IMR-90 (cell line): ENCODE data around the gene ANKRD6. TPM values are rescaled to one million over a fixed set of nuclear protein-coding genes. Genes with fewer than 3 reads are reported as not detected.

Source experiments
- ATAC-seq: fragments of 200-7000 bp; cut with Tn5 transposase; 2 replicates; pipeline ENCODE4 v1.9.1; 2020; ENCODE audit warnings: low read depth, mild to moderate bottlenecking, moderate library complexity
- BruUV-seq: library from RNA; stranded (reverse); fragments of 400-500 nt; replicated peaks from 2 replicates; lab custom pipeline; 2021; lab: Mats Ljungman, UMichigan
- CTCF ChIA-PET: fragments of 300-600 bp; formaldehyde crosslinking; extraction: SDS; loops from one replicate; lab custom pipeline; 2021; ENCODE audit warnings: antibody characterized with exemption; lab: Yijun Ruan, JAX
- POLR2A ChIA-PET: fragments of 300-600 bp; sonication (Branson Sonifier 250); formaldehyde crosslinking; loops from one replicate; lab custom pipeline; 2022; ENCODE audit warnings: antibody characterized with exemption; ENCODE audit not compliant: unreplicated experiment; lab: Charles Lee
- DNase-seq: peaks from one replicate; pipeline ENCODE4 v3.0.0; 2013
- H2AFZ ChIP-seq: replicated peaks from 2 replicates; pipeline ENCODE3; 2013; ENCODE audit warnings: low read length, mild to moderate bottlenecking; ENCODE audit not compliant: poor library complexity
- H2AK5ac ChIP-seq: 2 replicates; pipeline ENCODE4 v1.6.1; 2013; ENCODE audit warnings: low read depth, low read length, inconsistent platforms
- H2AK9ac ChIP-seq: replicated peaks from 2 replicates; pipeline ENCODE3; 2013; ENCODE audit warnings: mild to moderate bottlenecking, low read depth, low read length, moderate library complexity; ENCODE audit not compliant: poor library complexity
- H2BK120ac ChIP-seq: 2 replicates; pipeline ENCODE4 v1.6.1; 2013; ENCODE audit warnings: low read depth, low read length, inconsistent platforms
- H2BK15ac ChIP-seq: 3 replicates; pipeline ENCODE4 v1.6.1; 2013; ENCODE audit warnings: low read depth, low read length, inconsistent platforms
- H2BK20ac ChIP-seq: 2 replicates; pipeline ENCODE4 v1.6.1; 2013; ENCODE audit warnings: low read depth, mild to moderate bottlenecking, inconsistent platforms, low read length, moderate library complexity
- H2BK5ac ChIP-seq: 2 replicates; pipeline ENCODE4 v1.6.1; 2013; ENCODE audit warnings: mild to moderate bottlenecking, low read depth, low read length, inconsistent platforms; ENCODE audit not compliant: poor library complexity, severe bottlenecking
- H3K14ac ChIP-seq: replicated peaks from 2 replicates; pipeline ENCODE4 v1.6.1; 2013; ENCODE audit warnings: low read depth, low read length, inconsistent platforms
- H3K18ac ChIP-seq: 2 replicates; pipeline ENCODE4 v1.6.1; 2013; ENCODE audit warnings: low read depth, low read length, control low read depth
- H3K23ac ChIP-seq: 2 replicates; pipeline ENCODE4 v1.6.1; 2013; ENCODE audit warnings: low read depth, low read length, inconsistent platforms
- H3K27ac ChIP-seq: 2 replicates; pipeline ENCODE4 v1.5.1; 2013; ENCODE audit warnings: mild to moderate bottlenecking, control low read depth, low read length; ENCODE audit not compliant: insufficient read depth
- H3K27me3 ChIP-seq: 2 replicates; pipeline ENCODE4 v1.6.1; 2013; ENCODE audit warnings: low read length; ENCODE audit not compliant: control insufficient read depth, insufficient read depth
- H3K36me3 ChIP-seq: 2 replicates; pipeline ENCODE4 v1.6.1; 2013; ENCODE audit warnings: low read length, mixed read lengths; ENCODE audit not compliant: control insufficient read depth, insufficient read depth
- H3K4ac ChIP-seq: 2 replicates; pipeline ENCODE4 v1.6.1; 2013; ENCODE audit warnings: low read depth, low read length, inconsistent platforms
- H3K4me1 ChIP-seq: 2 replicates; pipeline ENCODE4 v1.6.1; 2013; ENCODE audit warnings: low read length, mixed read lengths; ENCODE audit not compliant: control insufficient read depth, insufficient read depth
- H3K4me2 ChIP-seq: 2 replicates; pipeline ENCODE4 v1.6.1; 2013; ENCODE audit warnings: low read depth, mild to moderate bottlenecking, control low read depth, low read length, moderate library complexity
- H3K4me3 ChIP-seq: 2 replicates; pipeline ENCODE4 v1.5.1; 2013; ENCODE audit warnings: low read depth, mild to moderate bottlenecking, control low read depth, low read length, moderate library complexity; ENCODE audit not compliant: insufficient read depth
- H3K56ac ChIP-seq: 2 replicates; pipeline ENCODE4 v1.6.1; 2013; ENCODE audit warnings: low read length, inconsistent platforms; ENCODE audit not compliant: insufficient read depth; ENCODE audit errors: extremely low read depth
- H3K79me1 ChIP-seq, 2 experiments: 2 replicates each; pipeline ENCODE4 v1.6.1; 2013; ENCODE audit warnings: low read length in 2 of 2, inconsistent platforms in 1 of 2, low read depth in 1 of 2
- H3K9ac ChIP-seq: 2 replicates; pipeline ENCODE4 v1.6.1; 2013; ENCODE audit warnings: low read depth, low read length, control low read depth
- H3K9me1 ChIP-seq: 2 replicates; pipeline ENCODE4 v1.6.1; 2013; ENCODE audit warnings: low read length, inconsistent platforms; ENCODE audit not compliant: insufficient read depth
- H3K9me3 ChIP-seq: 2 replicates; pipeline ENCODE4 v1.6.1; 2013; ENCODE audit warnings: low read length; ENCODE audit not compliant: control insufficient read depth, insufficient read depth
- H4K20me1 ChIP-seq: 2 replicates; pipeline ENCODE4 v1.6.1; 2013; ENCODE audit warnings: low read length, inconsistent platforms; ENCODE audit not compliant: insufficient read depth
- H4K5ac ChIP-seq: 2 replicates; pipeline ENCODE4 v1.6.1; 2013; ENCODE audit warnings: mild to moderate bottlenecking, low read depth, low read length, control low read depth
- H4K8ac ChIP-seq, 2 experiments: 2 replicates each; pipeline ENCODE4 v1.6.1; 2013; ENCODE audit warnings: low read depth in 2 of 2, low read length in 2 of 2, control low read depth in 1 of 2, inconsistent platforms in 1 of 2
- H4K91ac ChIP-seq: 2 replicates; pipeline ENCODE4 v1.6.1; 2013; ENCODE audit warnings: low read depth, low read length, inconsistent platforms; ENCODE audit not compliant: insufficient read depth
- BHLHE40 ChIP-seq: fragments of 150-350 bp; IDR thresholded peaks from 2 replicates; pipeline ENCODE4 v1.6.1; 2016; ENCODE audit warnings: mild to moderate bottlenecking, low read depth, low read length
- CEBPB ChIP-seq: IDR thresholded peaks from 2 replicates; pipeline ENCODE4 v1.6.1; 2012; ENCODE audit warnings: low read depth, low read length, improper control_type of control experiment
- WGBS, 2 experiments: methylation state at CpG; one replicate each; pipeline versions ENCODE4 v1.1.5 to v1.1.7; 2013; ENCODE audit warnings: missing lambda C conversion rate in 2 of 2; ENCODE audit not compliant: insufficient read length in 1 of 2; ENCODE audit errors: extremely low coverage in 2 of 2; 5-methylcytosine and 5-hydroxymethylcytosine counted together
- dilution Hi-C: fragments of 300-500 bp; cut with HindIII; formaldehyde crosslinking; loops from one replicate; pipeline ENCODE4 v1.14.3; 2018; ENCODE audit warnings: low sequenced_read_pairs; ENCODE audit not compliant: unreplicated experiment
- in situ Hi-C: fragments of 300-500 bp; cut with MboI; formaldehyde crosslinking; loops from 3 replicates; pipeline ENCODE4 v1.14.3; 2019; ENCODE audit warnings: low sequenced_read_pairs, inconsistent platforms, mixed read lengths
- intact Hi-C: fragments of 100-400 bp; cut with micrococcal nuclease; formaldehyde crosslinking; loops from 2 replicates; pipeline ENCODE4 v1.10.0; 2022
- polyA plus RNA-seq, 3 experiments: library from polyadenylated mRNA; depleted of rRNA; stranded (reverse); fragments of >200 nt; gene quantifications; 2 replicates each; pipeline ENCODE4 v1.2.3, GENCODE V29; 2012; ENCODE audit warnings: low replicate concordance in 1 of 3
- total RNA-seq: library from RNA; depleted of rRNA; stranded (reverse); fragments of >200 nt; gene quantifications from 2 replicates; pipeline ENCODE4 v1.2.3, GENCODE V29; 2012

ANKRD6 gene
- total and polyA plus RNA-seq, 2 of the 4 experiments (the other 2 are of a cell fraction) = 0.12 to 0.18 TPM

- intact Hi-C loops = no loop called here
Observed at GRCh38 chr6:89462503-89462902, 29.6 kb downstream of the ANKRD6 start.

More at GRCh38 chr6:89462503-89462902, 29.6 kb downstream of the ANKRD6 start:
- Histone ChIP-seq H3K23ac (no peak overlapping the region), H2BK120ac (no peak overlapping the region), H3K4ac (no peak overlapping the region), H3K27me3 (no peaks in the 10 kb centered on the region), H3K18ac (no peak overlapping the region), H3K4me2 (no peak overlapping the region), H2AFZ (no peak overlapping the region), H3K27ac (no peak overlapping the region), H3K9ac (no peak overlapping the region), H3K14ac (no peak overlapping the region), H3K4me3 (no peak overlapping the region), H2BK20ac (no peak overlapping the region), H4K91ac (no peak overlapping the region), H3K9me3 (no peaks in the 10 kb centered on the region), H3K56ac (no peak overlapping the region), H3K4me1 (no peaks in the 10 kb centered on the region), H4K5ac (no peak overlapping the region), H2AK5ac (no peak overlapping the region), H2BK15ac (no peak overlapping the region), H2BK5ac (no peak overlapping the region), H3K79me1 (no peaks in the 10 kb centered on the region), H3K36me3 (no peaks in the 10 kb centered on the region), H4K8ac (no peak overlapping the region), H3K9me1 (no peaks in the 10 kb centered on the region), H4K20me1 (no peaks in the 10 kb centered on the region), H2AK9ac (no peak overlapping the region)
- ChIA-PET CTCF (interaction anchor here (0.6 to 1.5 kb wide), 2 partner anchors 90 to 140 kb away, joined by 3 to 4 read pairs; no protein-coding TSS in a partner anchor), POLR2A (no interaction called here)
- ATAC-seq = no peak
- dilution Hi-C loops = no loop called here
- in situ Hi-C loops = no loop called here
- peak; percentile 80 for TF ChIP-seq CEBPB
- no peak for TF ChIP-seq BHLHE40
- no TSS peak for BruUV-seq
- no CpG with 5 or more reads among the region's 2 CpGs for WGBS, 2 experiments
- DNase-seq = no peak
